Superior temporal gyrus (tissue), 1 donor: ENCODE results near the gene DLK2.
"Not testable (repeated sequence)": the region's sequence is repeated elsewhere in the genome, so short reads cannot be mapped to it uniquely, and the experiment has no call there.

Experiments used
- DNase-seq: peaks from one replicate; pipeline ENCODE4 v3.0.0-alpha.2; 2016; ENCODE audit errors: extremely low spot score

Gene DLK2

GRCh38 chr6:43481591-43482236 lies 26.4 kb upstream of the DLK2 start:
- DNase-seq: no peak

- no peak for DNase-seq
Observed at GRCh38 chr6:43481075-43481474, 25.7 kb upstream of the DLK2 start.

- no peak for DNase-seq
Observed at GRCh38 chr6:43478008-43478372, 22.6 kb upstream of the DLK2 start.

- peak; percentile 86 for DNase-seq
Observed at GRCh38 chr6:43477235-43478007, 22.1 kb upstream of the DLK2 start, which contains the start of gene TJAP1. TJAP1 (plus strand) TSS chr6:43477570; CDS start chr6:43499002, 21,432 bp downstream.

- DNase-seq: no peak
Observed at GRCh38 chr6:43476746-43477145, 21.4 kb upstream of the DLK2 start.

- DNase-seq: no peak
Observed at GRCh38 chr6:43475516-43475915, 20.2 kb upstream of the DLK2 start.

- DNase-seq: no peak
Observed at GRCh38 chr6:43472515-43472914, 17.2 kb upstream of the DLK2 start.

GRCh38 chr6:43471399-43471798 lies 16.1 kb upstream of the DLK2 start:
- DNase-seq: no peak

- no peak for DNase-seq
Observed at GRCh38 chr6:43469947-43470346, 14.6 kb upstream of the DLK2 start.

GRCh38 chr6:43468748-43469681 lies 13.7 kb upstream of the DLK2 start:
- no peak for DNase-seq

- DNase-seq: no peak
Observed at GRCh38 chr6:43468240-43468639, 12.9 kb upstream of the DLK2 start.

- DNase-seq: no peak
Observed at GRCh38 chr6:43467752-43468151, 12.4 kb upstream of the DLK2 start.

GRCh38 chr6:43467265-43467664 lies 11.9 kb upstream of the DLK2 start:
- not testable (repeated sequence) for DNase-seq

- no peak for DNase-seq
Observed at GRCh38 chr6:43465948-43466347, 10.6 kb upstream of the DLK2 start.

- DNase-seq: no peak
Observed at GRCh38 chr6:43464337-43464736, 9.0 kb upstream of the DLK2 start.

GRCh38 chr6:43461936-43462335 lies 6.6 kb upstream of the DLK2 start:
- no peak for DNase-seq

- DNase-seq: no peak
Observed at GRCh38 chr6:43460032-43460431, 4.7 kb upstream of the DLK2 start.

- DNase-seq: no peak
Observed at GRCh38 chr6:43459535-43459934, 4.2 kb upstream of the DLK2 start.

- DNase-seq: not testable (repeated sequence)
Observed at GRCh38 chr6:43458154-43458553, 2.8 kb upstream of the DLK2 start.

- no peak for DNase-seq
Observed at GRCh38 chr6:43457643-43458042, 2.3 kb upstream of the DLK2 start.

- no peak for DNase-seq
Observed at GRCh38 chr6:43454696-43455530, 435 bp downstream of the DLK2 start.
